Heart left ventricle (tissue), 13 donors: Measurements from ENCODE around the gene TTLL5.

Experiments
- POLR2A ChIP-seq, 2 donors: fragments of 450-650 bp; IDR thresholded peaks; one replicate each; pipeline ENCODE4 v1.6.1; 2017; ENCODE audit warnings: antibody characterized with exemption in 2 of 2, mild to moderate bottlenecking in 2 of 2, moderate library complexity in 2 of 2
- TF ChIP-seq, protein P1 (sequence below), 12 donors: fragments of 200-600 bp; sonication (generic) in 4 of 12; IDR thresholded peaks; one replicate each; pipeline versions ENCODE4 v1.5.0 to v1.8.0; 2018 to 2022; ENCODE audit warnings: antibody characterized with exemption in 12 of 12, mild to moderate bottlenecking in 5 of 12
- donor health status: ischemic (EF 13 %, LVEDD 7.1; RV severe dilation, severe dysfunction).
- donor health status: DM: no; HTN: yes; CAD: no.
- donor health status: DM: no; HTN: no; CAD: no.
- donor health status: ischemic (EF 25% LVEDD 6.9; RV normal size, moderate dysfunction).
- donor health status: ischemic (EF 25% LVEDD 5.7; RV mildly dilated, moderate dysfunction).
- donor health status: ischemic (EF 35%, LVEDD 5.7; RV mildly dilated, moderate dysfunction).
- donor health status: nonischemic (EF 11% LVEDD 7.7; RV severe dilation, severe dysfunction).
- donor health status: DM: yes; HTN: yes; CAD: no.
- donor health status: PGD.
- donor health status: ischemic (EF 29% LVEDD 5.4; RV normal size, mild dysfunction).
- donor health status: nonischemic (EF 23%, LVEDD 6.1; RV moderate dilation, normal function).

- TF ChIP-seq, protein P1, sequence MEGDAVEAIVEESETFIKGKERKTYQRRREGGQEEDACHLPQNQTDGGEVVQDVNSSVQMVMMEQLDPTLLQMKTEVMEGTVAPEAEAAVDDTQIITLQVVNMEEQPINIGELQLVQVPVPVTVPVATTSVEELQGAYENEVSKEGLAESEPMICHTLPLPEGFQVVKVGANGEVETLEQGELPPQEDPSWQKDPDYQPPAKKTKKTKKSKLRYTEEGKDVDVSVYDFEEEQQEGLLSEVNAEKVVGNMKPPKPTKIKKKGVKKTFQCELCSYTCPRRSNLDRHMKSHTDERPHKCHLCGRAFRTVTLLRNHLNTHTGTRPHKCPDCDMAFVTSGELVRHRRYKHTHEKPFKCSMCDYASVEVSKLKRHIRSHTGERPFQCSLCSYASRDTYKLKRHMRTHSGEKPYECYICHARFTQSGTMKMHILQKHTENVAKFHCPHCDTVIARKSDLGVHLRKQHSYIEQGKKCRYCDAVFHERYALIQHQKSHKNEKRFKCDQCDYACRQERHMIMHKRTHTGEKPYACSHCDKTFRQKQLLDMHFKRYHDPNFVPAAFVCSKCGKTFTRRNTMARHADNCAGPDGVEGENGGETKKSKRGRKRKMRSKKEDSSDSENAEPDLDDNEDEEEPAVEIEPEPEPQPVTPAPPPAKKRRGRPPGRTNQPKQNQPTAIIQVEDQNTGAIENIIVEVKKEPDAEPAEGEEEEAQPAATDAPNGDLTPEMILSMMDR (IDR thresholded peaks at IDR 0.05): no peak
- no peak for TF ChIP-seq POLR2A (IDR thresholded peaks at IDR 0.05)
Observed at GRCh38 chr14:75650253-75651058, 10.6 kb upstream of the TTLL5 start.
